DMS 273 treated with DMSO at 0.1 percent for 48 hours (cell line): ENCODE measurements around the gene XRN1.
"Not testable (repeated sequence)": the region's sequence is repeated elsewhere in the genome, so short reads cannot be mapped to it uniquely, and the experiment has no call there.

Experiments used
- DNase-seq: peaks from one replicate; lab custom pipeline; 2025; lab: John Stamatoyannopoulos, UW

XRN1 gene

DNA sequence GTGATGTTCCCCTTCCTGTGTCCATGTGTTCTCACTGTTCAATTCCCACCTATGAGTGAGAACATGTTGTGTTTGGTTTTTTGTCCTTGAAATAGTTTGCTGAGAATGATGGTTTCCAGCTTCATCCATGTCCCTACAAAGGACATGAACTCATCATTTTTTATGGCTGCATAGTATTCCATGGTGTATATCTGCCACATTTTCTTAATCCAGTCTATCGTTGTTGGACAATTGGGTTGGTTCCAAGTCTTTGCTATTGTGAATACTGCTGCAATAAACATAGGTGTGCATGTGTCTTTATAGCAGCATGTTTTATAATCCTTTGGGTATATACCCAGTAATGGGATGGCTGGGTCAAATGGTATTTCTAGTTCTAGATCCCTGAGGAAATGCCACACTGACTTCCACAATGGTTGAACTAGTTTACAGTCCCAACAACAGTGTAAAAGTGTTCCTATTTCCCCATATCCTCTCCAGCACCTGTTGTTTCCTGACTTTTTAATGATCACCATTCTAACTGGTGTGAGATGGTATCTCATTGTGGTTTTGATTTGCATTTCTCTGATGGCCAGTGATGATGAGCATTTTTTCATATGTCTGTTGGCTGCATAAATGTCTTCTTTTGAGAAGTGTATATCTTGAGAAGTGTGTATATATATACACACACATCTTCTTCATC is 123.4 kb downstream of the XRN1 start:
- not testable (repeated sequence) for DNase-seq

DNA sequence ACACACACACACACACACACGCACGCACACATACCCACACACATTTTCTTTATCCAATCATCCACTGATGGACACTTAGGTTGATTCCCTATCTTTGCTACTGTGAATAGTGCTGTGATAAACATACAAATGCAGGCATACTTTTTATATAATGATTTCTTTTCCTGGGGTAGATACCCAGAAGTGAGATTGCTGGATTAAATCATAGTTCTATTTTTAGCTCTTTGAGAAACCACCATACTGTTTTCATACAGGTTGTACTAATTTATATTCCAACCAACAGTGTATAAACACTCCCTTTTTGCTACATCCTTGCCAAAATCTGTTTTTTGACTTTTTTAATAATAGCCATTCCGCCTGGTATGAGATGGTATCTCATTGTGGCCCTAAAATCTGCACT is 127.9 kb downstream of the XRN1 start:
- no peak for DNase-seq

DNA sequence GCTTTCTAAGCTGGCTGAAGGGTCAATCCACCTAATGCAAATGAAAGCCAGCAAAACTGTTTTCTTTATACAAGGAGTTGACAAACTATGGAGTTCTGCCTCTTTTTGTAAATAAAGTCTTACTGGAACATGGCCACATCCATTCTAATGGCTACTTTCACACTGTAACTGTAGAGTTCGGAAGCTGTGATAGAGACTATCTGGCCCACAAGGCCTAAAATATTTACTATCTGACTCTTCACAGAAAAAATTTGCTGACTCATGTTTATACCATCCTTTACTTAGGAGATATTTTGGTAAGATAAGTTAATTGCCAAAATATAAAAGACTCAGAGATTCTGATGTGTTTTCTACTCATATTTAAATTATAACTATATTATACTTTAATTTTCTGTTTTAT is 128.7 kb downstream of the XRN1 start:
- DNase-seq = no peak

DNA sequence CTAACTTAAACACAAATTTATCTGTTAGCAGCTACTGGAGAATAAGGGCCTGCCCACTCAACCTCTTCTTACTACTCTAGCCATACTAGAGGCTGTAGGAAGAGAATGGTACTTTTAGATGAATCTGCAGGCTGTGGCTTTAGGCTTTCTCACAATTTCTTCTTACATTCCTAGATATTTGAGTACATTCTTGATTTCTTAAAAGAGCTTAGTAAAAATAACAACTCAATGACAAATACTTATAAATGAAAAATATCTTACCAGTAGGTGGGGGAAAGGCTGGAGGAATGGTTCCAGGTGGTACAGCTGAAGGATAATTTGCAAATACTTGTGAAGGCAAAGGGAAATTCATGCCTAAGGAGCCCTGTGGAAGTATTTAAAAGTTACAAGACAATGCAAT is 129.5 kb downstream of the XRN1 start:
- DNase-seq = no peak

DNA sequence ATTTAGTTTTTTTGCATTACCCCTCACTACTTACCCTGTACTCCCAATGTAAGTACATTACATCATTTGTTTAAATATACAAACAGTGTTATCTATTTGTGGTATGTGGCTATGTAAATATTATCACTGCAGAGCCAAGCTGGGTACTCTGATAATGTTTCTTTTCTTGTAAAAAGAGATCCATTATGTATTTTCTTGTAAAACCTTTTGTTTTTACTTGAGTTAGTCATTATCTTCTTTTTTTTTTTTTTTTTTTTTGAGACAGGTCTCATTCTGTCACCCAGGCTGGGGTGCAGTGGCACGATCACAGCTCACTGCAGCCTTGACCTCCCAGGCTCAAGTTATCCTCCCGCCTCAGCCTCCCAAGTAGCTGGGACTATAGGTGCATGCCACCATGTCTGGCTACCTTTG is 131.9 kb downstream of the XRN1 start:
- DNase-seq = not testable (repeated sequence)

DNA sequence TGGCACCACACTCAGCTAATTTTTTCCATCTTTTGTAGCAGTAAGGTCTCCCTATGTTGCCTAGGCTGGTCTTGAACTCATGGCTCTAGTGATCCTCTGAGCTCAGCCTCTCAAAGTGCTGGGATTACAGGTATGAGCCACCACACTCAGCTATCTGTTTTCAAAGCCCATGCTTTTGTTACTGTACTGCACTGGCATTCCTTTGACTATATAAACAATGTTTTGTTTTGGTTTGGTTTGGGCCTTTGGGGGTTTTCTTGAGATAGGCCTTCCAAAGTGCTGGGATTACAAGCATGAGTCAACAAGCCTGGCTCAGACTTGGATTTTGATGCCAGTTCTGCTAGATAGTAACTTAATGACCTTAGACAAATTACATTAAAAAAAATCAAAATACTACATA is 132.8 kb downstream of the XRN1 start:
- no peak for DNase-seq

DNA sequence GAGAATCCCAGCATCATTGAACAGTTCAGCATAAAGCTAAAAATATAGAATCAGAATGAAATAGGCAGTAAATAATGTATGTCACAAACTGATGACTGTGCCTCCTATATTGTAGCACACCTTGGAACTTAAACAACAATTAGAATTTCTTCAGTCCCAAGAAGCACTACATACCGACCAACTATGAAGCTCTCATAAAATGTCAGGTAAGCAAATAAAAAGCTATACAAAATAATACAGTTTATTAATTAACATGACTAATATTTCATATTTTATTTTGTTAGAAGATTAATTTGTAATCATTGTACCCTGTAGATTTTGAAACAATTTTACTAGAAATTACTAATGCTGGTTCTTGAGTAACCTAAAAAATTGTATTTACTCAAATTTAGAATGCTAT is 137.4 kb downstream of the XRN1 start:
- no peak for DNase-seq

DNA sequence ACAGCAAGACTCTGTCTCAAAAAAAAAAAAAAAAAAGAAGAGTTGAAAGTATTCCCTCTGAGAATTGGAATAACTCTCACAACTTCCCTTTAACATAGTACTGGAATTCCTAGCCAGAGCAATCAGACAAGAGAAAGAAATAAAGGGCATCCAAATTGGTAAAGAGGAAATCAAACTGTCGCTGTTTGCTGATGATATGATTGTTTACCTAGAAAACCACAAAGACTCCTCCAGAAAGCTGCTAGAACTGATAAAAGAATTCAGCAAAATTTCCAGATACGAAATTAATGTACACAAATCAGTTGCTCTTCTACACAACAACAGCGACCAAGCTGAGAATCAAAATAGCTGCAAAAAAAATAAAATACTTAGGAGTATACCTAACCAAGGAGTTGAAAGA is 145.0 kb downstream of the XRN1 start:
- DNase-seq = not testable (repeated sequence)

DNA sequence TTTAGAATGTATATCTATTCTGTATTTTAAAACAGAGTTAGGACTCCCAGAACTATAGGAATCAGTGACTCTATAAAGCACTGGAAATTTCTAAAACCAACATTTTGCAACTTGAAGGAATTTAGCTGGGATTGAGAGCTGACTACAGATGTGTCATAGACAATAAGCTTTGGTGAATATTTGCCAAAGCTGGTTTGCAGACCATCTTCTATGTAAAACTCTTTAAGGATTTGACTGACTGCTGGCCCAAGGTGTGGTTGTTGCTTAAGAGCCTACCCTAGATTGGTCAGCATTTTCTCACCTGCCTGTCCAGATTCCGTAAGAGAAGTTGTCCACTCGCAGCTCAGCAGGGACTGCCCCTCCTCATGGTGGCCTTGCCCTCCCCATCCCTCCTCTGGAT is 149.2 kb downstream of the XRN1 start:
- no peak for DNase-seq

DNA sequence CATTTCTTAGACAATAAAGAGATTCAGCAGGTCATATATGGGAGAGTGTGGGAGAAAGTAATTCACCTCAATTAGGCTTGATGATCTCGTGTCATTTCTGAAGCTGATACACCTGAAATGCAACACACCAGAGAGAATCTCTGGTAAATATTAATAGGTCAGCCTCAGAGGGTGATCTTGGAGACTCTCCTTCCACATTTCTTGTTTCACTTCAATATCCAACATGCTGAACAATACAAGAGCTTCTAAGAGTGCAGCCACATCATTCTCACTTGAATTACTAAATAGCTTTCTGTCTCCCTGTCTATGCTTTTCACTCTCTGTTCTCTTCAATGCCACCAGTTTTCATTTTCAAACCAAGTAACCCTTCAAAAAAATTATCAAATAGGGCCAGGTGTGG is 151.3 kb downstream of the XRN1 start:
- no peak for DNase-seq

DNA sequence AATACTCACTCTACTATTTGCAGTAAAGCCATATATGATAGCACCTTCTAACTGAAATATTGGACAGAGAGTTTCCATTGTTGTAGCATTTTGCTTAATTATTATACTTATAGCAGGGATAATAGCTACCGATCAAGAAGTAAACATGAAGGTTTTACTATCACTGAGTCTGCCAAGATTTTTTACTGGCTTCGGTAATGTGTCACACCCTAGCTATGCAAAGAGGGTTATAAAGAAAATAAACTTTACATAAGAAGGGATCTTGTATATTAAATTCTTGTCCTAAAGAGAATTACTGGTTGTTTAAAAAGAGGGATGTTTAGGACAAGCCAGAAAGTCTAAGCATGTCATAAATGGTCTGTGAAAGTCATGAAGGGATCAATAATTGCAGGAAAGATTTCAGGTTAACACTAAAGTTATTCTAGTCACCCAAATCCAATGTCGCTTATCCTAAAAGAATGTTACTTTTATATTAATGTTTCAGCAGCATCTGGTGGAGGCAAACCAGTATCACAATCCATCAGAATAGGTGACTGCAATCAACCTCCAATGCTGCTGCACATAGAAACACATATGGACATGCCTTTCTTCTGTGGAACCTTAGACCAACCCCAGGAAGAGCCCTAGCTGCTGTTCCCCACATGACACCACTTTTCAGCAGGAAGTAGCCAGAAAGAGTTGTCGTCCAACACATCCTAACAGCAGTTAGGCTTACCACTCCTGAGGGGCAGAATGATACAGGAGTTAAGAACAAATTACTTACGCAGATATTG is 159.8 kb downstream of the XRN1 start:
- no peak for DNase-seq

DNA sequence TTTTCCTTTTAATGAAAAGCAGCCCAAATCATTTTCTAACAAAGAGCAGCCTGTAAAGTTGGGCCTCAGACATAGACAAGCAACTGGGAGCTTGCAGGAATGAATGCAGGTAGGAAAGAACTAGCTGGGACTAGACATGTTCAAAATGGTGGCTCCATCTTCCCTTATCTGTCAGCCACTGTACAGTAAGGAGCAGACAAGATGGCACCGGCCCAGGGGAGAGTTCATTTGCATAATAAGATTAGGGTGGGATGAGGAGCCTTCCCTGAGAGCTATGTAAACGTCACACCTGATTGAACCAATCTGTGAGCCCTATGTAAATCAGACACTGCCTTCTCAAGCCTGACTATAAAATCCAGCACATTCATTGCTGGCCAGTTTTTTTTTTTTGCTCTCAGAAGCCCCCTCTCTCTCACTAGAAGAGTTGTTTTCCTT is 162.7 kb downstream of the XRN1 start:
- no peak for DNase-seq

DNA sequence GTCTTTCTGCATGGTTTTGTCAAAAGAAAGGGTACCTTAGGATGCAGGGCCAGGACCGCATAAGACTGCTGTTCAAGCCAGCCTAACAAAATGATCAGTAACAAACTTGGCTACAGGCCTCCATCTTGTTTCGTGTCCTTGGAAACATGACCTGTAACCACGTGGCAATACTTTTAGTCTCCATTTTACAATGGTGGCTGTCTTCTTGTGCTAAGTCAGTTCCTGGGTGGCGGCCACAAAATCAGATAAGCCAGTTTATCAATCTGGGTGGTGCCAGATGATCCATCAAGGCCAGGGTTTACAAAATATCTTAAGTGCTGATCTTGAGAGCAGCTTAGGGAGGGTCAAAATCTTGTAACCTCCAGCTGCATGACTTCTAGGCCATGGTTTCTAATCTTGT is 165.3 kb downstream of the XRN1 start:
- DNase-seq = no peak

DNA sequence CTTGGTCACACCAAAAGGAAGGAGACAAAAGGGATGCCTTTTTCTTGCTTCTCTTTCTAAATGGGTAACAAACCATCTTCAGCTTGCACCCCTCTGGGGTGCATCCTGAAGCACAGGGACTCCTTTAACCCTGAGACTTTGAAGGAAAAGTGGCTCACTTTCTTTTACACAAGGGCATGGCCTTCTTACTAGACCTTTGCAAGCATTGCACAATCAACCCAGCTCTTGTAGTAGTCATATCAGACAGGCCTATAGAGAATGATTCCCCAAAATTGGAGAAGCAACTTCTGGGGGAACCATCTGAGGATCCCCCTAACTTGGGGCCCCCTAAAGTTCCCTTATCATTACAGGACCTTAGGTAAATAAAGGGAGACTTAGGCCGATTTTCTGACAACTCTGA is 166.4 kb downstream of the XRN1 start:
- DNase-seq = no peak

DNA sequence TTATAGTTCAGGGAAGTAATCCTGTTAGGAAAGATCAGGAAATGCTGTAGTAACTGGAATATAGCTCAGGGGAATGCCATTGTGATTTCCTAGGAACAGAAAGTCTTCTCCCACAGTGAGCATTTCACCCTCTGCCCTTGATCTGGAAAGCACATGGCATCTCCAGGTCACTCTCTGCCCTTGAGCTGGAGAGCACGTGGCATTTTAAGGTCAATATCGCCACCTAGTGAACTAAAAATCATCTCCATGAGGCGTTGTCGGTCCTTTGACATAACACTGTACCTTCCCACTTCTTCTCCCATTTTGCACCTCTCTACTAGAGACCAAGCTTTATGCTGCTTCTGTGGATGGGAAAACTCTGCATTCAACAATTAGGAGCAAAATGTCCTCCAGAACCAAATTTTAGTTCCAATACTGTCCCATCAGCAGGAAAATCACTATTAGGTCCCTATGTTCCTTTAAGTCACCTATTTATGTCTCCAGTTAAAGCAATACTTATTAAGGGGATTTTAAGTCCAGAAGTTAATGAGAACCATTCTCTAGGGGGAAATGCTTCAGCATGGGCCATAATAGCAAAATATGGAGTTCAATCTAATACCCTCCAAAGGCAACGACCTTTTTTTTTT is 167.8 kb downstream of the XRN1 start:
- peak; percentile 76 for DNase-seq

DNA sequence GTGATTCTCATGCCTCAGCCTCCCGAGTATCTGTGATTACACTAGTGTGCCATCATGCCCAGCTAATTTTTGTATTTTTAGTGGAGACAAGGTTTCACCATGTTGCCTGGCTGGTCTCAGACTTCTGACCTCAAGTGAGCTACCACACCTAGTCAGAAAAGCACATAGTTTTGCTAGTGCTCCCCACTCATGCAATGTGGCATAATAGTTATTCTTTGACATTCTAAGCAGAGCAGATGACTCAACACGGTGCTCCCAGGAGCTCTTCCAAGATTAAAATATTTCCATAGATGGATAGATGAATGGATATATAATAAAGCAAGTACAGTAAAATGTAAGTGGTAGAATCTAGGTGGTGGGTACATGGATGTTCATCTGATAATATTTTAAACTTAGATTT is 169.4 kb downstream of the XRN1 start:
- no peak for DNase-seq

DNA sequence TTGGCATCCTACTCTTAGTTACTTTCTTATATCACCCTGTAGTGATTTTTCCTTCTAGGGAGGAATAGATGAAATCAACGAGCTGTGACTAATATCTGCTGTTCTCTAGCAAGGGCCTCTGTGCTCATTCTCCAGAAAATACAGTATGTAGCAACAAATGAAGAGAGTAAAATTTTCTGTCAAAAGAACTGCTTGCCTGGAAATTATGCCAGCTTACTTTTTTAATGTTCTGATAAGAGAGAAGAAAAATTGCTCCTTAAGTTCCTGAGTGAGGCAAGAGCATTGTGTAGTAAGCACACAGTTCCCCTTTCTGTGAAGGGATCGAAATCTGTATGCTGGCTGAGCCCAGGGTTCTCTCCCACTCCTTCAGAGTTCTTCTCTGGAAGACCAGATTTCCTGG is 171.1 kb downstream of the XRN1 start:
- no peak for DNase-seq

DNA sequence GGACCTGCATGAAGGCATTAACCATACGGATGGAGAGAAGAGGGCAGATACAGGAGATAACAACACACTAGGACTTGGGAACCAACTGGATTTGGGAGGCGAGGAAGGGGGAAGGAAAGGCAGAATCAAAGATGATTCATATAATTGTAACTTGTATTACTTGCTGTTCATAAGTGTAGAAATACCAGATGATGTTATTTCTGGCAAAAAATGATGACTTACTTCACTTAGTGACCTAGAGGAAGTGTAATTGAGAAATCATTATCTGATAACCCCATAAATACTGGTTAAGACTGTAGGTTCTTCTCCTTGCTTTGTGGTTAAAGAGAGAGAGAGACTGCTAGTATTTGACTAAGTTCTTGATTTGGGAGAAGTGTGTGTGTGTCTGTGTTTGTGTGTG is 172.0 kb downstream of the XRN1 start:
- DNase-seq = no peak

DNA sequence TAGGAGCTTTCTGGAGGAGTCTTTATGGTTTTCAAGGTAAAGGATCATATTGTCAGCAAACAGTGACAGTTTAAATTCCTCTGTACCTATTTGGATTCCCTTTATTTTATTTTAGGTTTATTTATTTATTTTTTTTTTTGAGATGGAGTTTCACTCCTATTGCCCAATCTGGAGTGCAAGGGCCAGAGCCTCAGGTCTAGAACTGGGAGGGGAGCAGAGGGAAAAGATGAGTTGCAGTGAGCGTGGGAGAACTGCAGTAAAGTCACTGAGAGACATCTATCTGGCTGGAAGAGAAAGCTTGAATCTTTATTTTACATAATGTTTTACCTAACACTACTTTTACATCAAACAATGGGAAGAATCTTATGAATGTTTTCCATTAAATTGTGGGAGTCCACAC is 172.9 kb downstream of the XRN1 start:
- DNase-seq = no peak

DNA sequence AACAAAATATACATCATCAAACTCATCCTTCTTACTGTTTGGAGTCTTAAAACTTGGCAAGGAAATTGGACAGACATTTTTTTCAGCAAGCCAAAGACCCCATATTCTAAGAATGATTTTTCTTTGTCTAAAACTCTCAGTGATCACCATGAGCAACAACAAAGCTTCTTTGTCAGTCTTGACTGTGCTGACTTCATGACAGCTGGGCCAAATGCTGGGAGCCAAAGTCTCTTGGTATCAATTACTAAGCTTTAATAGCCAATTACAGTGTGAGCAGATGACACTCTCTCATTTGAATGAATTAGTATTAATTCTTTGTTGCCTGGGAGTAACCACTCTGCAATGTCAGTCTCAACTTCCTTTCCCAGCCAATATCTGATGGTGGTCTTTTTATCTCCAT is 174.3 kb downstream of the XRN1 start:
- peak; percentile 58 for DNase-seq

DNA sequence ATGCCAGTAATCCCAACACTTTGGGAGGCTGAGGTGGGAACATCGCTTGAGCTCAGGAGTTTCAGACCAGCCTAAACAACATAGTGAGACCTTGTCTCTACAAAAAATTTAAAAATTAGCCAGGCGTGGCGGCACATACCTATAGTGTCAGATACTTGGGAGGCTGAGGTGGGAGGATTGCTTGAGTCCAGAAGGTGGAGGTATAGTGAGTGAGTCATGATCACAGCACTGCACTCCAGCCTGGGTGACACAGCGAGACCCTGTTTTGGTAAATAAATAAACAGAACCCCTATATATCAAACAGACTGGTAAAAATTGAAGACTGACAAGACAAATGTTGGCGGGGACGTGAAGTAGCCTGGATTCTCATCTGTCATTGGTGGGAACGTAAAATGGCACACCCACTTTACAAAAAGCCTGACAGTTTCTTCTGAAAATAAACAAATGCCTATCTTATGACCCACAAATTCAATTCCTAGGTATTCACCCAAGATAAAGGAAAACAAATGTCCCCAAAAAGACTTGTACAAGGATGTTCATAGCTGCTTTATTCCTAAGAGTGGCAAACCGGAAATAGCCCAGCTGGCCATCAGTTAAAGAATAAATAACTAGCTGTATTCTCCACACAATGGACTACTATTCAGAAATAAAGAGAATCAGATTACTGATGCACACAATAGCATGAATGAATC is 175.5 kb downstream of the XRN1 start:
- no peak for DNase-seq

DNA sequence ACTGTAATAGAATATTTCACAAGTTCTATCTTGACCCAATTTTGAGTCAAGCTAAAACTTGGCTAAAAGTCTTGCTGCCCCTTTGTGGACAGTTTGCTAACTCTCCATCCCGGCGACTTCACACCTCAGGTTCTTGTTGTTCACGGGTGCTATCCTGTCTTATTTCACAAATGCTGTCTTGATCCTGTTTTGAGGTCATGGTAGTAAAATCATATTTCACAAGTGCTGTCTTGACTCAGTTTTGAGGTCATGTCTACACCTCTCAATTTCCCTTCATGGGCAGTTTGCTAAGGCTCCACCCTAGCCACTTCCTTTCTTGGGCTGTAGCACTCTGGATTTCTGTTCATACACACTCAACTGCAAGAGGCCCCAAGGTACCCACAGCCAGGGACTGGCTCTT is 177.4 kb downstream of the XRN1 start:
- DNase-seq = no peak

DNA sequence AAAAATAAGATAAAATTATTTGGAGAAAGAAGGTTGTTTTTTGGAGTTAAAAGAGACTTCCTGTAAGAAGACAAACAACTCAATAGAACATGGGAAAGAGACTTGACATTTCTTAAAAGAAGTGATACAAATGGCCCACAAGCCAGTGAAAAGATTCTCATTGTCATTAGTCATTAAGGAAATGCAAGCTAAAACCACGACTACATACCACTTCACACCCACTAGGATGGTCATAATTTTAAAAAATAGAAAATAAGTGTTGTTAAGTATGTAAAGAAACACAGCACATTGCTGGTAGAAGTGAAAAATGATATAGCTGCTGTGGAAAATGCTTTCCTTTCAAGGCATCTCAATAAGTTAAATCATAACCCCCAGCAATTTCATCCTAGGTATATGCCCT is 178.1 kb downstream of the XRN1 start:
- no peak for DNase-seq
